H1 (cell line): ENCODE measurements around the gene TRIM23. TPM values are rescaled to one million over a fixed set of nuclear protein-coding genes. Genes with fewer than 3 reads are reported as not detected.

Source experiments
- KDM5A ChIP-seq: fragments of 200-600 bp; IDR thresholded peaks from 2 replicates; pipeline ENCODE4 v1.7.1; 2012; ENCODE audit warnings: mild to moderate bottlenecking, low read length, inconsistent platforms, mixed read lengths
- MAFK ChIP-seq: IDR thresholded peaks from 2 replicates; pipeline ENCODE4 v1.6.1; 2012; ENCODE audit warnings: low read depth, mild to moderate bottlenecking, improper control_type of control experiment, low read length
- NANOG ChIP-seq: IDR thresholded peaks from 2 replicates; pipeline ENCODE4 v1.6.1; 2011; ENCODE audit warnings: low read length, low read depth, mild to moderate bottlenecking, inconsistent platforms; ENCODE audit not compliant: insufficient read depth, poor library complexity, severe bottlenecking
- SIX5 ChIP-seq: IDR thresholded peaks from 2 replicates; pipeline ENCODE4 v1.6.1; 2011; ENCODE audit warnings: mild to moderate bottlenecking, low read depth, low read length
- TBP ChIP-seq: IDR thresholded peaks from 2 replicates; pipeline ENCODE4 v1.6.1; 2011; ENCODE audit warnings: low read depth, low read length, improper control_type of control experiment
- ZNF274 ChIP-seq: IDR thresholded peaks from 2 replicates; pipeline ENCODE4 v1.7.0; 2012; ENCODE audit warnings: low read length, borderline replicate concordance; ENCODE audit errors: extremely low read depth
- polyA plus RNA-seq, 7 experiments: library from polyadenylated mRNA; depleted of rRNA in 3 of 7; stranded (reverse) in 5 of 7; unstranded in 2 of 7; fragments of >200 nt in 5 of 7; fragments of 200-250 nt in 2 of 7; gene quantifications; 1 replicate in 5 of 7; 2 replicates in 1 of 7; 4 replicates in 1 of 7; pipeline versions ENCODE4 v1.2.1 to v1.2.3, GENCODE V29; 2011 to 2013; ENCODE audit warnings: missing spikeins in 2 of 7, mixed read lengths in 2 of 7
- total RNA-seq: library from RNA; stranded (reverse); fragmentation: NEBNext Ultra II Directional; extraction: Animal tissue kit (Norgen Biotek cat#: 25700); gene quantifications from 2 replicates; pipeline ENCODE4 v1.2.1, GENCODE V29; 2021
- TF ChIP-seq, protein P1 (sequence below): fragments of 300-600 bp; sonication (generic); IDR thresholded peaks from 2 replicates; pipeline ENCODE4 v1.7.1; 2012; ENCODE audit warnings: low read length, moderate library complexity, mild to moderate bottlenecking, inconsistent platforms; ENCODE audit not compliant: insufficient replicate concordance

The TRIM23 gene
- total and polyA plus RNA-seq, 2 of the 8 experiments (the other 6 are each of a cell fraction or from before 2014, with no cell fraction given), result 2.5 to 11.7 TPM

GRCh38 chr5:65577141-65577540, 47.0 kb downstream of the TRIM23 start (continued):
- TF ChIP-seq, protein P1, sequence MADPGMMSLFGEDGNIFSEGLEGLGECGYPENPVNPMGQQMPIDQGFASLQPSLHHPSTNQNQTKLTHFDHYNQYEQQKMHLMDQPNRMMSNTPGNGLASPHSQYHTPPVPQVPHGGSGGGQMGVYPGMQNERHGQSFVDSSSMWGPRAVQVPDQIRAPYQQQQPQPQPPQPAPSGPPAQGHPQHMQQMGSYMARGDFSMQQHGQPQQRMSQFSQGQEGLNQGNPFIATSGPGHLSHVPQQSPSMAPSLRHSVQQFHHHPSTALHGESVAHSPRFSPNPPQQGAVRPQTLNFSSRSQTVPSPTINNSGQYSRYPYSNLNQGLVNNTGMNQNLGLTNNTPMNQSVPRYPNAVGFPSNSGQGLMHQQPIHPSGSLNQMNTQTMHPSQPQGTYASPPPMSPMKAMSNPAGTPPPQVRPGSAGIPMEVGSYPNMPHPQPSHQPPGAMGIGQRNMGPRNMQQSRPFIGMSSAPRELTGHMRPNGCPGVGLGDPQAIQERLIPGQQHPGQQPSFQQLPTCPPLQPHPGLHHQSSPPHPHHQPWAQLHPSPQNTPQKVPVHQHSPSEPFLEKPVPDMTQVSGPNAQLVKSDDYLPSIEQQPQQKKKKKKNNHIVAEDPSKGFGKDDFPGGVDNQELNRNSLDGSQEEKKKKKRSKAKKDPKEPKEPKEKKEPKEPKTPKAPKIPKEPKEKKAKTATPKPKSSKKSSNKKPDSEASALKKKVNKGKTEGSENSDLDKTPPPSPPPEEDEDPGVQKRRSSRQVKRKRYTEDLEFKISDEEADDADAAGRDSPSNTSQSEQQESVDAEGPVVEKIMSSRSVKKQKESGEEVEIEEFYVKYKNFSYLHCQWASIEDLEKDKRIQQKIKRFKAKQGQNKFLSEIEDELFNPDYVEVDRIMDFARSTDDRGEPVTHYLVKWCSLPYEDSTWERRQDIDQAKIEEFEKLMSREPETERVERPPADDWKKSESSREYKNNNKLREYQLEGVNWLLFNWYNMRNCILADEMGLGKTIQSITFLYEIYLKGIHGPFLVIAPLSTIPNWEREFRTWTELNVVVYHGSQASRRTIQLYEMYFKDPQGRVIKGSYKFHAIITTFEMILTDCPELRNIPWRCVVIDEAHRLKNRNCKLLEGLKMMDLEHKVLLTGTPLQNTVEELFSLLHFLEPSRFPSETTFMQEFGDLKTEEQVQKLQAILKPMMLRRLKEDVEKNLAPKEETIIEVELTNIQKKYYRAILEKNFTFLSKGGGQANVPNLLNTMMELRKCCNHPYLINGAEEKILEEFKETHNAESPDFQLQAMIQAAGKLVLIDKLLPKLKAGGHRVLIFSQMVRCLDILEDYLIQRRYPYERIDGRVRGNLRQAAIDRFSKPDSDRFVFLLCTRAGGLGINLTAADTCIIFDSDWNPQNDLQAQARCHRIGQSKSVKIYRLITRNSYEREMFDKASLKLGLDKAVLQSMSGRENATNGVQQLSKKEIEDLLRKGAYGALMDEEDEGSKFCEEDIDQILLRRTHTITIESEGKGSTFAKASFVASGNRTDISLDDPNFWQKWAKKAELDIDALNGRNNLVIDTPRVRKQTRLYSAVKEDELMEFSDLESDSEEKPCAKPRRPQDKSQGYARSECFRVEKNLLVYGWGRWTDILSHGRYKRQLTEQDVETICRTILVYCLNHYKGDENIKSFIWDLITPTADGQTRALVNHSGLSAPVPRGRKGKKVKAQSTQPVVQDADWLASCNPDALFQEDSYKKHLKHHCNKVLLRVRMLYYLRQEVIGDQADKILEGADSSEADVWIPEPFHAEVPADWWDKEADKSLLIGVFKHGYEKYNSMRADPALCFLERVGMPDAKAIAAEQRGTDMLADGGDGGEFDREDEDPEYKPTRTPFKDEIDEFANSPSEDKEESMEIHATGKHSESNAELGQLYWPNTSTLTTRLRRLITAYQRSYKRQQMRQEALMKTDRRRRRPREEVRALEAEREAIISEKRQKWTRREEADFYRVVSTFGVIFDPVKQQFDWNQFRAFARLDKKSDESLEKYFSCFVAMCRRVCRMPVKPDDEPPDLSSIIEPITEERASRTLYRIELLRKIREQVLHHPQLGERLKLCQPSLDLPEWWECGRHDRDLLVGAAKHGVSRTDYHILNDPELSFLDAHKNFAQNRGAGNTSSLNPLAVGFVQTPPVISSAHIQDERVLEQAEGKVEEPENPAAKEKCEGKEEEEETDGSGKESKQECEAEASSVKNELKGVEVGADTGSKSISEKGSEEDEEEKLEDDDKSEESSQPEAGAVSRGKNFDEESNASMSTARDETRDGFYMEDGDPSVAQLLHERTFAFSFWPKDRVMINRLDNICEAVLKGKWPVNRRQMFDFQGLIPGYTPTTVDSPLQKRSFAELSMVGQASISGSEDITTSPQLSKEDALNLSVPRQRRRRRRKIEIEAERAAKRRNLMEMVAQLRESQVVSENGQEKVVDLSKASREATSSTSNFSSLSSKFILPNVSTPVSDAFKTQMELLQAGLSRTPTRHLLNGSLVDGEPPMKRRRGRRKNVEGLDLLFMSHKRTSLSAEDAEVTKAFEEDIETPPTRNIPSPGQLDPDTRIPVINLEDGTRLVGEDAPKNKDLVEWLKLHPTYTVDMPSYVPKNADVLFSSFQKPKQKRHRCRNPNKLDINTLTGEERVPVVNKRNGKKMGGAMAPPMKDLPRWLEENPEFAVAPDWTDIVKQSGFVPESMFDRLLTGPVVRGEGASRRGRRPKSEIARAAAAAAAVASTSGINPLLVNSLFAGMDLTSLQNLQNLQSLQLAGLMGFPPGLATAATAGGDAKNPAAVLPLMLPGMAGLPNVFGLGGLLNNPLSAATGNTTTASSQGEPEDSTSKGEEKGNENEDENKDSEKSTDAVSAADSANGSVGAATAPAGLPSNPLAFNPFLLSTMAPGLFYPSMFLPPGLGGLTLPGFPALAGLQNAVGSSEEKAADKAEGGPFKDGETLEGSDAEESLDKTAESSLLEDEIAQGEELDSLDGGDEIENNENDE, result no peak
- TF ChIP-seq NANOG (no peak), TBP (no peak), MAFK (no peak), ZNF274 (no peak), KDM5A (no peak), SIX5 (no peak)
- TF ChIP-seq, all 59 proteins: peak for 0
